ENCODE measurements around the gene RAMP1. TPM values are rescaled to one million over a fixed set of nuclear protein-coding genes. Genes with fewer than 3 reads are reported as not detected.
"Not testable (repeated sequence)": the region's sequence is repeated elsewhere in the genome, so short reads cannot be mapped to it uniquely, and the experiment has no call there.

Gene RAMP1
- total RNA-seq, 4 donors from 2014 or later, result 0.78 to 4.2 (median 3.0) TPM

- Histone ChIP-seq H3K9me3 (no peaks in the 10 kb centered on the region), H3K36me3 (no peaks in the 10 kb centered on the region), H3K4me1 (no peaks in the 10 kb centered on the region), H3K27me3 (no peaks in the 10 kb centered on the region), H3K4me3 (replicated peaks in 1 of 3) (no peak overlapping the region), H3K27ac (no peak overlapping the region)
- WGBS, 2 donors, result 74 to 80% methylated on average over 3 of the region's 3 CpGs
- no peak for DNase-seq
- no peak for TF ChIP-seq CTCF (IDR thresholded peaks at IDR 0.05)
- TF ChIP-seq POLR2A (IDR thresholded peaks at IDR 0.05), result no peak
- intact Hi-C loops (cut with DNase I), result no loop called here
Measured at GRCh38 chr2:237835372-237835771, 24.1 kb upstream of the RAMP1 start.

GRCh38 chr2:237841051-237841450 is 18.4 kb upstream of the RAMP1 start:
- Histone ChIP-seq H3K9me3 (no peaks in the 10 kb centered on the region), H3K36me3 (no peaks in the 10 kb centered on the region), H3K27me3 (no peaks in the 10 kb centered on the region), H3K4me3 (replicated peaks in 1 of 3) (no peak overlapping the region), H3K27ac (no peak overlapping the region), H3K4me1 (no peaks in the 10 kb centered on the region)
- TF ChIP-seq CTCF (IDR thresholded peaks at IDR 0.05) (no peak), POLR2A (IDR thresholded peaks at IDR 0.05) (no peak)
- DNase-seq, result no peak
- intact Hi-C loops (cut with DNase I), result no loop called here
- 79 to 89% methylated on average over 4 of the region's 4 CpGs for WGBS, 2 donors

- 96 to 97% methylated on average over 9 to 12 of the region's 12 CpGs for WGBS, 2 donors
- H3K27me3 ChIP-seq; H3K4me3 ChIP-seq (replicated peaks in 1 of 3); DNase-seq; H3K4me1 ChIP-seq; H3K27ac ChIP-seq; H3K36me3 ChIP-seq; intact Hi-C loops (cut with DNase I); H3K9me3 ChIP-seq: not testable (repeated sequence)
Measured at GRCh38 chr2:237848940-237849339, 10.5 kb upstream of the RAMP1 start.

- intact Hi-C loops (cut with DNase I), result loop anchor here (10.0 kb wide), 1 partner anchor 111 kb away; the partner anchor contains the start of gene UBE2F
- 74% methylated on average over 3 of the region's 3 CpGs for WGBS, 2 donors
- Histone ChIP-seq H3K4me3 (replicated peaks in 1 of 3) (no peak overlapping the region), H3K36me3 (no peaks in the 10 kb centered on the region), H3K9me3 (no peaks in the 10 kb centered on the region), H3K4me1 (peaks cover 0 to 10% of the 10 kb centered on the region in 2 donors), H3K27me3 (no peaks in the 10 kb centered on the region), H3K27ac (no peak overlapping the region)
- TF ChIP-seq CTCF (IDR thresholded peaks at IDR 0.05) (no peak), POLR2A (IDR thresholded peaks at IDR 0.05) (no peak)
- no peak for DNase-seq
Measured at GRCh38 chr2:237854295-237854694, 5.1 kb upstream of the RAMP1 start.

GRCh38 chr2:237857791-237858190 is 1.6 kb upstream of the RAMP1 start:
- intact Hi-C loops (cut with DNase I), result loop anchor here (5.0 to 10.0 kb wide), 2 partner anchors 107 to 405 kb away; partner anchors contain the start of gene UBE2F
- DNase-seq, result no peak
- 85 to 87% methylated on average over 8 of the region's 8 CpGs for WGBS, 2 donors
- H3K27me3 ChIP-seq, result no peaks in the 10 kb centered on the region
- TF ChIP-seq CTCF (IDR thresholded peaks at IDR 0.05) (no peak), POLR2A (IDR thresholded peaks at IDR 0.05) (no peak)
- H3K9me3 ChIP-seq, result no peaks in the 10 kb centered on the region
- no peaks in the 10 kb centered on the region for H3K36me3 ChIP-seq
- H3K4me1 ChIP-seq, result peaks cover 6 to 16% of the 10 kb centered on the region in 2 donors
- H3K27ac ChIP-seq, result no peak overlapping the region
- H3K4me3 ChIP-seq (replicated peaks in 1 of 3), result no peak overlapping the region

Measured in thyroid gland (tissue), 4 donors.